GM12873 (cell line): Measurements from ENCODE around the gene LIN7C.

Experiments
- TF ChIP-seq, protein P1 (sequence below): IDR thresholded peaks from 2 replicates; pipeline ENCODE4 v1.5.1; 2012; ENCODE audit warnings: low read depth, mild to moderate bottlenecking, moderate library complexity, low read length, control low read depth; ENCODE audit not compliant: insufficient read depth; ENCODE audit errors: missing control alignments

LIN7C gene

DNA sequence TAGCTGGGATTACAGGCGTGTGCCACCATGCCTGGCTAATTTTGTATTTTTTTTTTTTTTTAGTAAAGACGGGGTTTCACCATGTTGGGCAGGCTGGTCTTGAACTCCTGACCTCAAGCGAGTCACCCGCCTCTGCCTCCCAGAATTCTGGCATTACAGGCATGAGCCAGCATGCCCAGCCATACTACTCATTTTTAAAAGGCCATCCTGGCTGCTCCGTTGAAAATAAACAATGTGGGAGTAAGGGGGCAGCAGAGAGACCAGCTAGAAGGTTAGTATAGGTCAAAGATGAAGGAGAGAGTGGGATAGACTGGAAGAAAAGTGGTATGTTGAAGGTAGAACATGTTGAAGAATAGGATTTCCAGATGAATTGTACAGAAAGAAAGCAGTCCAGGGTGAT lies 17.6 kb upstream of the LIN7C start:
- TF ChIP-seq, protein P1, sequence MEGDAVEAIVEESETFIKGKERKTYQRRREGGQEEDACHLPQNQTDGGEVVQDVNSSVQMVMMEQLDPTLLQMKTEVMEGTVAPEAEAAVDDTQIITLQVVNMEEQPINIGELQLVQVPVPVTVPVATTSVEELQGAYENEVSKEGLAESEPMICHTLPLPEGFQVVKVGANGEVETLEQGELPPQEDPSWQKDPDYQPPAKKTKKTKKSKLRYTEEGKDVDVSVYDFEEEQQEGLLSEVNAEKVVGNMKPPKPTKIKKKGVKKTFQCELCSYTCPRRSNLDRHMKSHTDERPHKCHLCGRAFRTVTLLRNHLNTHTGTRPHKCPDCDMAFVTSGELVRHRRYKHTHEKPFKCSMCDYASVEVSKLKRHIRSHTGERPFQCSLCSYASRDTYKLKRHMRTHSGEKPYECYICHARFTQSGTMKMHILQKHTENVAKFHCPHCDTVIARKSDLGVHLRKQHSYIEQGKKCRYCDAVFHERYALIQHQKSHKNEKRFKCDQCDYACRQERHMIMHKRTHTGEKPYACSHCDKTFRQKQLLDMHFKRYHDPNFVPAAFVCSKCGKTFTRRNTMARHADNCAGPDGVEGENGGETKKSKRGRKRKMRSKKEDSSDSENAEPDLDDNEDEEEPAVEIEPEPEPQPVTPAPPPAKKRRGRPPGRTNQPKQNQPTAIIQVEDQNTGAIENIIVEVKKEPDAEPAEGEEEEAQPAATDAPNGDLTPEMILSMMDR, result no peak

DNA sequence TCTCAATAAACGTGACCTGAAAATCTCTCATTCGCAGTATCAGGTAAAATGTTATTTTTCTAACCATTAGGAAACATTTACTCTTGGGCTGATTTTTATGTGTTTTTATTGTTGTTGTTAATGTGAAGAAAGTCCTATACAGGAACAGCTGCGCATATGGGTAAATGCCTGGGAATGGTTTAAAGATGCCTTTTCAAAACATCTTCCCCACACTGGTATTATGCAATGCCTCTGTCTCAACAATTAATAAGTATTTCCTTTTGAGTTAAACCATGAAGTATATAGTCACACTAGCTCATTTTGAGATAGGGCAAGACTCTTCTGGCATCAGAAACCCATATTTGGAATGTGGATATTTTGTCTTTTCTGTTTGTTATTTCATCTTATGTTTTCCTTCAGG lies 13.7 kb upstream of the LIN7C start:
- TF ChIP-seq, protein P1, result no peak

DNA sequence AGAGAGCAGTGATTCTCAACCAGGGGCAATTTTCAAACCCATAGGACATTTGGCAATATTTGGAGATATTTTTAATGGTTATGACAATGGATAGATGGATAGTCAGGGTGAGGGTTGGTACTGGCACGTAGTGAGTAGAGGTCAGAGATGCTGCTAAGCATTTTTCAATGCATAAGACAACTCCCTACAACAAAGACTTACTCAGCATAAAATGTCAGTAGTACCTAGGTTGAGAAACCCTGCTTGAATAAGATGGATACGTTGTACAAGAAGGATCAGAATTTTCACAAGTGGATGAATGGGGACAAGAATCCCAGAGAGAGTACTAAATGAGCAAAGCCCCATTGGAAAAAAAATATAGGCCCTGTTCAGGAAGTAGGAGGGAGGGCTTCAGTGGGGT lies 11.9 kb upstream of the LIN7C start:
- TF ChIP-seq, protein P1, result no peak

DNA sequence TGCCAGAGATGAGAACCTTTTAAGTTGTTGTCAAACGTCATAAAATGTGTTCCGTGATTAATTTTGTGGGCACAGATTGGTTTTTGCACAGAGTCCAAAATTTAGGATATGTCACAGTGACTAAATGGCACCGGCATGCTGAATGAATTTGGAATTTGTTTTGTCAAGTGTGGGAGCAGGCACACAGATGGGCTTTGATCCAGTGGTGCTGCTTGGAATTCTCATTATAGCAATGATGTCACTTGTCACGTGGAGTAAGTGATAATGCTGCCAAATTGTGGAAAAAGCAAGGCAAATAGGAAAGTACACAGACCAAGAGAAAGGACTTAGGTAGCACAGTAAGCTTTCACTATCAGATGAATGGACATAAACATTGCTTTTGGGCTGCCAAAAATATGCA lies 8.0 kb upstream of the LIN7C start:
- TF ChIP-seq, protein P1, result no peak

DNA sequence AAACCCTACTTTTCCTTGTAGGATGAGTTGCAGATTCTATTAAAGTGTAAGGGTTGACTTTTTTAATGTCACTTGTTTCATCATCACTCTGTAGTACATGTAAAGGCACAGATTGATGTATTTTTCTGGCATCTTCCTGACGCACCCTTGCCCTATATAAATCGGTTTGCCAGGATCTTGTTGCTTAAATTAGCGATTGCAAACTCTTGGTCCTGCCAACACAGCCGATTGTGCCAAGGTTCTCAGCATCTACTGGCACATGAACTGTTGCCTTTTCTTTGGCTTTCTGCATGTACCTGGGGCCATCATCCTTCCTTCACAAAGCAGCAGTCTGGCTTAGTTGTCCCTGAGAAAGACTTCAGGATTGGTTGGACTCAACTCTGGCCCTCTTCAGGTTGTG lies 7.5 kb upstream of the LIN7C start:
- TF ChIP-seq, protein P1, result no peak

DNA sequence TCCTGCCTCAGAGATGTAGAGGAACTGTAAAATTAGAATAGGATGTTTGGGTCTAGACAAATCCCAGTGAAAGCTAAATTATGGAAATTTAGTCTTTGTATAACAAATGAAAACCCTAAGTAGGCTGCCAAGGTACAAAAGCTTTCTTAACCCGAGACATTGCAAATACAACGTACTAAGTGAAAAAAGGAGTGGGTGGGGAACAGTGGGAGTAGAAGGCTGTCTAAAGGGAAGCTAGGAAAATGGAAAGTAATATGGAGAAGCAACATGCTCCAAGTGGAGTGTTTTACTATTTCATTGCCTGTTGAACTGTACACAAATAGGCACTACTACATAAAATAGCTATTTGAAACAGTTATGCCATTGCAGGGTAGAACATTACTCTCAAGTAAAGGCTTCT lies 6.8 kb upstream of the LIN7C start:
- TF ChIP-seq, protein P1, result no peak

DNA sequence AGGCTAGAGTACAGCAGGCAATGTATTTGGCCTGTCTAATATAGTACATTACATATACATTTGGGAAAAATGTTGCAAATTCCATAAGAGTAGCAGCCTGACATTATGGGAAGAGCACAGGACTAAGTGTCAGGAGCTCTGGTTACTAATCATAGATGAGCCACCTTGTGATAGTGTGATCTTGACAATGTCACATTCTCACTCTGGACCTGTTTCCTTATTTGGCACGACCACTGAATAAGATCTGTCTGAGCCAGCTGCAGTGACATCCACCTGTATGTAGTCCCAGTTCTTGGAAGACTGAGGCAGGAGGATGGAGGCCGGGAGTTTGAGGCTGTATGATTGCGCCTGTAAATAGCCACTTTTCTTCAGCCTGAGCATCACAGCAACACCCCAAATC lies 5.7 kb upstream of the LIN7C start:
- TF ChIP-seq, protein P1, result no peak
